Immature natural killer cell (primary cell): Measurements from ENCODE around the gene CEACAM5. TPM values are rescaled to one million over a fixed set of nuclear protein-coding genes. Genes with fewer than 3 reads are reported as not detected.
"Not testable (repeated sequence)": the region's sequence is repeated elsewhere in the genome, so short reads cannot be mapped to it uniquely, and the experiment has no call there.

Experiments
- DNase-seq, 3 donors: peaks; one replicate each; pipeline ENCODE4 v3.0.0; 2022; ENCODE audit warnings: mixed read lengths in 1 of 3
- H3K27ac Mint-ChIP-seq, 6 donors: one replicate each; pipeline ENCODE4 v1.8.0; 2020; ENCODE audit warnings: mixed read lengths in 6 of 6, mild to moderate bottlenecking in 5 of 6, inconsistent platforms in 4 of 6, moderate library complexity in 3 of 6
- H3K27me3 Mint-ChIP-seq, 3 donors: one replicate each; pipeline ENCODE4 v1.8.0; 2020 to 2021; ENCODE audit warnings: low read depth in 3 of 3, mild to moderate bottlenecking in 3 of 3, mixed read lengths in 3 of 3, moderate library complexity in 3 of 3, inconsistent platforms in 1 of 3
- H3K36me3 Mint-ChIP-seq, 3 donors: one replicate each; pipeline ENCODE4 v1.8.0; 2020; ENCODE audit warnings: mixed read lengths in 3 of 3, inconsistent platforms in 2 of 3, mild to moderate bottlenecking in 2 of 3
- H3K4me1 Mint-ChIP-seq, 2 donors: one replicate each; pipeline ENCODE4 v1.8.0; 2020; ENCODE audit warnings: inconsistent platforms in 2 of 2, mild to moderate bottlenecking in 2 of 2, mixed read lengths in 2 of 2, moderate library complexity in 1 of 2
- H3K4me3 Mint-ChIP-seq, 5 donors: one replicate each; pipeline ENCODE4 v1.8.0; 2020; ENCODE audit warnings: mild to moderate bottlenecking in 5 of 5, mixed read lengths in 5 of 5, inconsistent platforms in 3 of 5, moderate library complexity in 3 of 5
- H3K9me3 Mint-ChIP-seq, 6 donors: one replicate each; pipeline ENCODE4 v1.8.0; 2020; ENCODE audit warnings: mild to moderate bottlenecking in 6 of 6, mixed read lengths in 6 of 6, inconsistent platforms in 4 of 6, moderate library complexity in 3 of 6
- polyA plus RNA-seq, 3 donors: library from polyadenylated mRNA; unstranded; fragments of 300-500 nt; fragmentation: Illumina TruSeq; gene quantifications; one replicate each; pipeline ENCODE4 v1.2.3, GENCODE V29; 2021

CEACAM5 gene
- polyA plus RNA-seq, 3 donors from 2014 or later = not detected

DNA sequence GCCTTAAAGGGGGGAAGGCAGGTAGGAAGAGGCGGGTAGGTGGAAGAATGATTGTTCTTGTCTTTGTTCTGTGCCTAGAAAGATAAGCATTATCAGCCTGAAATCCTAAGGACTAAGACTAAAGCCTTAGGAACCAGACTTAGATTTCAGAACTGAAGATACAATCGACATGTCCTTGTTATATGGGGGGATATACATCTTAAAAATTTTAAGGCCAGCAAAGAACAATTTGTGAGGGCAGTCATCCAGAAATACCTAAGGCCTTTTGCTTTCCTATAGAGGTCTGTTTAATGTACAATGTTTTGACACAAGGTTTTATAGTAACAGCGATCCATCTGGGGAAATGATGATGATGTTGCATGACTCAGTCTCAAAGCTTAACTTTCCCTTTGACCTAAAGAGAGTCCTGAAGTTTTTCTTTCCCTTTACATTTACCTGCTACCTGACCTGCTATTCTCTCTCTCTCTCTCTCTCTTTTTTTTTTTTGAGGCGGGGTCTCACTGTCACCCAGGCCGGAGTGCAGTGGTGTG is 26.7 kb downstream of the CEACAM5 start:
- Mint-ChIP-seq H3K9me3 (no peaks in the 10 kb centered on the region), H3K4me1 (no peaks in the 10 kb centered on the region), H3K27me3 (peaks cover 1 to 17% (median 4%) of the 10 kb centered on the region in 3 donors), H3K4me3 (no peak overlapping the region), H3K27ac (no peak overlapping the region), H3K36me3 (no peaks in the 10 kb centered on the region)
- no peak for DNase-seq

DNA sequence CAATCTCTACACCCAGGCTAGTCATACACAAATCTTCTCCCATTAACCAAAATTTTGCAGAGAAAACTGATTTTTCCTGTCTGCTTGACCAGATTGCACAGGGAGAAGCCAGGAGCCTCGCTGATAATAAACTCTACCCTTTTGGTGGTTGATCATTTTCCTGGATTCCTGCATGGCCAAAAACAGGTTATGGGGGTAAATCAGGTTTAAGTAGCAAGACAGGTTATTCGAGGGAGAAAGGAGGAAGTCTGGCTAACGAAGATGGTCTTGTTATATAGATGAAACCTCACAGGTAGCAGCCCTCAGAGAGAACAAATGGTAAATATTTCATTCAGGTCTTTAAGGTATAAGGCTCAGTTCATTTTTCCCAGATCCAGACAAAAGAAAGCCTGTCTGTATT is 30.9 kb downstream of the CEACAM5 start:
- Mint-ChIP-seq H3K36me3 (no peaks in the 10 kb centered on the region), H3K4me3 (no peak overlapping the region), H3K4me1 (no peaks in the 10 kb centered on the region), H3K27me3 (peaks cover 0 to 17% (median 3%) of the 10 kb centered on the region in 3 donors), H3K27ac (no peak overlapping the region), H3K9me3 (no peaks in the 10 kb centered on the region)
- no peak for DNase-seq

DNA sequence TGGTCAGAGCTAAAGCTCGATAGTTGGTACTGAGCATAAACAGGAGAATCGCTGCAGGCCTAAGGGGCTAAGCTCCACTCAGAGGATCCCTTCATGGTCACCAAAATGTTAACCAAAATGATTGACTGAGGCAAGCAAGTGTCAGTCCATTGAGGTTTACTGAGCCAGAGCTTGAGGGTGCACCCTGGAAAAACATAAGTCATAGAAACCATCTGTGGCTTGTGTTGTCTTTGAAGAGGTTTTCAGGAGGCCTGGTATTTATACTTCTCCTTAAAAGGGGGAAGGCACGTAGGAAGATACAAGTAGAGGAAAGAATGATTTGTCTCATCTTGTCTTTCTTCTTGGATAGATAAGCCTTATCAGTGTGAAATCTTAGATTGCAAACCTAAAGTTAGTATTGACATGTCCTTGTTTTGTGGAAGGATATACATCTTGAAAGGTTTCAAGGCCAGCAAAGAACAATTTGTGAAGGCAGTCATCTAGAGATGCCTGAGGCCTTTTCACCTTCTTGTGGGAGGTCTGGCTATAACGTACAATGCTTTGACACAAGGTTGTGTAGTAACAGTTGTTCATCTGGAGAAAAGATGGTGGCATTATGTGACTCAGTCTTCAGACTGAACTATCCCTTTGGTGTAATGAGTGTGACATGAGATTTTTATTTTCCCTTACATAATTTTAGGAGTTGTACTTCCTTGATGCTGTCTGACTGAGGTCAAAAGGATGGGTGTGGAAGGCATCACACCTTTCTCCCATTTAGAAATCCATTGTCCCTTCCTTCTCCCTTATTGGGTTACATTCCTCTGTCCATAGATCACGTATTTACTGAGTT is 32.2 kb downstream of the CEACAM5 start:
- Mint-ChIP-seq H3K27ac (no peak overlapping the region), H3K27me3 (peaks cover 0 to 16% (median 4%) of the 10 kb centered on the region in 3 donors), H3K36me3 (no peaks in the 10 kb centered on the region), H3K4me1 (no peaks in the 10 kb centered on the region), H3K9me3 (no peaks in the 10 kb centered on the region), H3K4me3 (no peak overlapping the region)
- DNase-seq = no peak

DNA sequence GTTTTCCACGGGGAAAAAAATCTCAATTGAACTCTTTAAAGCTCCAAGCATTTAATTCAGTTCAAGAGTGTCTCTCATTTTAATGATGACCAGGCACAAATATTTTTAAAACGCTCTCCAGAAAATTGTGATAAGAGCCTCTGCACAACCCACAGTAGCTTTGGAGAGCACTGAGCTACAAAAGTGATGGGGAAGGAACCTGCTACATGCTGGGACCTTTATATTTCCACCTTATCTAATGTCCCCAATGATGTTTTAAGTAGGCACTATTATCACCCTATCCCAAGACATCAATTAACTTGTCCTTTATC is 32.8 kb downstream of the CEACAM5 start:
- Mint-ChIP-seq H3K4me3 (no peak overlapping the region), H3K27me3 (peaks cover 0 to 22% (median 2%) of the 10 kb centered on the region in 3 donors)

DNA sequence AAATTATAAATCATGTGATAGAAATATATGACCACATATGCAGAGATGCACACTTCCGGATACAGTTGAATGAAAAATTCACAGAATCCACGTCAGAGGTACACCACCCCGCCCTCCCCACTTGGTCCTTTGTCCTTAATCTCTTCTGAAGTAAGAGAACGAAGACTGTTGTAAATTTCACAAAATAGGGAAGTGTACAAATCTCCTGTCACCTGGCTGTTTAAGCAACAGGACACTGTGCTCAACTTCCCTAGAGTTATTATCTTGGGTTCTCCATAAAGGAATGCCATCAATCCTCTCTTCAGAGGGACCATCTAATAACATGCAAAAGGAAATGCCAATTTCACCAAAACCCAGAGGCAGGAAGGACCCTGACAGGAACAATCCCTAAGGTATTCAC is 36.4 kb downstream of the CEACAM5 start:
- DNase-seq = no peak
- Mint-ChIP-seq H3K36me3 (no peaks in the 10 kb centered on the region), H3K9me3 (no peaks in the 10 kb centered on the region), H3K4me3 (no peak overlapping the region), H3K27me3 (peaks cover 2 to 25% (median 7%) of the 10 kb centered on the region in 3 donors), H3K27ac (no peak overlapping the region), H3K4me1 (no peaks in the 10 kb centered on the region)

More for the DNA sequence above, 32.8 kb downstream of the CEACAM5 start:
- H3K4me1 Mint-ChIP-seq = no peaks in the 10 kb centered on the region
- no peaks in the 10 kb centered on the region for H3K9me3 Mint-ChIP-seq
- DNase-seq = no peak
- no peaks in the 10 kb centered on the region for H3K36me3 Mint-ChIP-seq
- no peak overlapping the region for H3K27ac Mint-ChIP-seq

DNA sequence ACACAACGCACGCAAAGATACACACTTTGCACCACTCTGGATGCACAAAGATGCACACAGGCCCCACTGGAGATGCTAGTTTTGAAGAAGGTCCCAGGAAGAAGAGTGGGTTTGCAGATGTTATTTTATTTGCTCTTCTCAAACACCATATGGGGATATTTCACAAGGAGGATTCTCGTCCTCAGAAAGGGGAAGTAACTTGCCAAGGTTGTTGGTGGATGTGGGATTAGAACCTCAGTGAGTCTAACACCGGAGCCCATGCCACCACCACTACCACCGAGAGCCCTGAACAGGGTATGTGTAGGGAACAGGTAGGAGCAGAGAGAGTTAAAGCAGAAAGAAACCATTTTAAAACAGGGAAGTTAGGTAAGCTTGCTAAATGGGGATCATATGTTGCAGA is 37.3 kb downstream of the CEACAM5 start:
- no peak overlapping the region for H3K4me3 Mint-ChIP-seq
- no peaks in the 10 kb centered on the region for H3K9me3 Mint-ChIP-seq
- H3K27me3 Mint-ChIP-seq = peaks cover 2 to 28% (median 9%) of the 10 kb centered on the region in 3 donors
- no peak for DNase-seq
- no peaks in the 10 kb centered on the region for H3K36me3 Mint-ChIP-seq
- no peak overlapping the region for H3K27ac Mint-ChIP-seq
- no peaks in the 10 kb centered on the region for H3K4me1 Mint-ChIP-seq

DNA sequence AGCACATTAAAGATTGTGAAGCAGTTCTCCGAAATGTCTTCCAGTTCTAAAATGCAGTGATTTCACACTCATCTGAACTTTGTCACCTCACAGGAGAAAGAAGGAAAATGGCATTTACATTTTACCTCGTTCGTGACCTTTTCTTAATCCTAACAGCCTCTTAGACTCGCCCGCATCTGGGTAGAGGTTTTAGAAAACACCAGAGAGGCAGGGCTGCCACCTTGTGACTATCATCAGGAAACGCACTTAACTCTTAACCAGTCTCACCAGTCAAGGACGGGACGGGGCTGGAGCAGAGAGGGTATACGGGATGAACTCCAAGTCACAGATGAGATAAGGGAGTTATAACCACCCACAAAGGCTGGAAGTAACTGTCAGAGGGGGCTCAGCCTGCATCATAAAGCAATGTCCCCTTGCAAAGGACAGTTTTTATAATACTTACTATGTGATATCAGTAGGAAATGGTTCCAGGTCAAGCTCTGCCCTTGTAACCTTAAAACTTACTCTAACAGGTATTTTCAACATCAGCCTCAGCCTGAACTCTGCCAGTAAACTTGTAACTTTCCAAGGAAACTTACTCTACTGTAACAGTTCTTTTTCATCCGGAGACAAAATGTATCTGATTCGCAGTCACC is 38.3 kb downstream of the CEACAM5 start:
- H3K4me1 Mint-ChIP-seq = no peaks in the 10 kb centered on the region
- peaks cover 2 to 28% (median 9%) of the 10 kb centered on the region in 3 donors for H3K27me3 Mint-ChIP-seq
- no peak overlapping the region for H3K27ac Mint-ChIP-seq
- DNase-seq = peak; percentile 7 to 16 (median 11)
- H3K4me3 Mint-ChIP-seq = no peak overlapping the region
- no peaks in the 10 kb centered on the region for H3K36me3 Mint-ChIP-seq
- no peaks in the 10 kb centered on the region for H3K9me3 Mint-ChIP-seq

DNA sequence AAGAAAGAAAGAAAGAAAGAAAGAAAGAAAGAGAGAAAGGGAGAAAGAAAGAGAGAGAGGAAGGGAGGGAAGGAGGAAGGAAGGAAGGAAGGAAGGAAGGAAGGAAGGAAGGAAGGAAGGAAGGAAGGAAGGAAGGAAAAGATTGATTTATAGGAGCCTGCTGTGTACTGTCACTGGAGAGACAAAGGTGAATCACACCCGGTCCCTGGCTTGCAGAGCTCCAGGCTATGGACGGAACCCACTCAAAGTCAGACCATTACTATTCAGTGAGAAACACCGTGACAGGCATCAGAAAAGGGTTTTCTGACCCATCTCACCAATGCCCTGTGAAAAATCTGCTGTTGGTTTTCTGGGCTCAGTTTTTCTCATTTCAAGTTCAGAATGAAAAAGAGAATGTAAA is 39.6 kb downstream of the CEACAM5 start:
- Mint-ChIP-seq H3K9me3 (no peaks in the 10 kb centered on the region), H3K27ac (no peak overlapping the region), H3K4me1 (no peaks in the 10 kb centered on the region), H3K4me3 (no peak overlapping the region), H3K27me3 (peaks cover 2 to 28% (median 9%) of the 10 kb centered on the region in 3 donors), H3K36me3 (no peaks in the 10 kb centered on the region)
- DNase-seq = no peak

DNA sequence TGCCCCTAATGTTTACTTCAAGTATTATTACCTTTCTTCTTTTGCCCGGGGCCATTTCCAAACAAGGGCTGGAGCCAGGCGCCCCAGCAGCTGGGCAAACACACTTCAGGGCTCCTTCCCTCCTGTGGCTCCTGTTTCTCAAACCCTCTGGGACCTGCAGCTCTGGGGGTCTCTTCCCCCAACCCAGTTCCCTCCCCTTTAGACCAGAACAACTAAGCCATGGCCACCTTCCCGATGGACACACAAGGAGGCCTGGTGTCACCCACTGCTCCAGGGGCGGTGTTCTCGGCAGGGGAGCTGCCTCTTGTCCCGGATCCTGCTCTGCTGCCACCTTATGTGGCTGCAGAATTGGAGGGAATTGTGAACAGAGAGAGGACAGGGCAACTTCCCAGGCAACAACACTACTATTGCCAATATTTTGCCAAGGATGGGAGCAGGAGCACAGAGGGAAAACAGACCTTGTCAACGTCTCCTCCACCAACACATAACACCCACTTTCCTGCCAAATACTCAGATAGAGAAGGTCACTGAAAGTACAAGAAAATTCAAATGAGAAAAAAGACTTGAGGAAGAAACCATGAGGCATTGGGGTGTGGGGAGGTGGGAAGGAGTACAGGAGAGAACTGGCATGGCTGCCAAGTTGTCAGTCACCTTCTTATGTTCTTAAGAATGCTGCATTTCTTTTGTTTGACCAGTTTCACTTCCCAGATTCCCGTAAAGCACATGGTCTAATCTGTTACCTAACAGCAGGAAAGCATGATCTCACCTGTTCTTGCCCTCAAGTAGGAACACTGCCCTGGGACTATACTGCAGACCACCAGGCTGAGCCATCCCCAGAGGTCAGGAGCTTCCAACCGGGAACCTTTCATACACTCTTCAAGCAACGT is 42.1 kb downstream of the CEACAM5 start:
- H3K9me3 Mint-ChIP-seq, H3K4me3 Mint-ChIP-seq, DNase-seq, H3K27ac Mint-ChIP-seq, H3K4me1 Mint-ChIP-seq, H3K36me3 Mint-ChIP-seq: not testable (repeated sequence)
- peaks cover 4 to 23% (median 7%) of the 10 kb centered on the region in 3 donors for H3K27me3 Mint-ChIP-seq

DNA sequence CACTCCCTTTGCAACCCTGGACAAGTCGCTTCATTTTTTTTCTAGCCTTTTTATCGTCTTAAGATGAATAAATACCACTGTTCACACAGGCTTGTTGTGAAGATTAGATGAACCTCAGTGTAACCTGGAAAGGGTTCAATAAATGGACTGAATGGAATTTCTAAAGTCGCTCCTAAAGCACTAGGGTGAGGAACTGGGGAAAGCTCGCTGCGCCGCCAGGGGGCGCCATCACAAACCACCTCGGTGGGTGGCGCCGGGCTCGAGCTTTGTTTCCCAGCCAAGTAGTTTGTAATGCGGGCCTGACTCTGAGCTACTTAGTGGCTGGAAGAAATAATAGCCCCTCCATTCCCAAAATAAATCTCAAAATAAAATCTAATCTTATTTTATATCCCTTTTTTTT is 44.7 kb downstream of the CEACAM5 start:
- DNase-seq = peak; percentile 35 to 51 (median 36)
- Mint-ChIP-seq H3K36me3 (no peaks in the 10 kb centered on the region), H3K4me1 (peaks cover 1 to 5% of the 10 kb centered on the region in 2 donors), H3K27ac (no peak overlapping the region), H3K27me3 (peaks cover 4 to 11% (median 6%) of the 10 kb centered on the region in 3 donors), H3K9me3 (no peaks in the 10 kb centered on the region), H3K4me3 (no peak overlapping the region)

DNA sequence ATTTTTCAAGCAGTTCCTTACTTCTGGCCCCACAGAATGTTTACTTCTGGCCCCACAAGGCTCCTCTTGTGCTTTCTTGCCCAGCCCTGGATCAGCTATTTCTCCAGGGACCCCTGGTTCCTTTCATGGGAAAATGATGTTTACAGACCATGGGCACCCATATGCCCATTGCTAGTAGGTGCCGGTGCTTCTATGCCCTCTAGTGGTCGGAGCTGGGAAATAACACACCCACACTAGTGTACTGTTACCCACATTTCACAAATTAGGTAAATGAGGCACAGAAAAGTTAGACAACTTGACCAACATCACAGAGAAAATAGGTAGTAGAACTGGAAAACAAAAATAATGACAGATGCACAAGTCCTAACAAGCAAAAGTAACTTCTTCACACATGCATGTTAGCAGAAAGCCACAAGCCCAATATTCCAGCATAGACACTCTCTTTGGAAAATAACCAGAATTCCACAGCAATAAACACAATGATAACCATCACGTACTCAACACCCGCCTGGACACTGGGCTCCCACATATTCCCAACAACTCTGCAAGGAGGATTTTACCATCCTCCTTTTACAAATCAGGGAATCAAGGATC is 45.6 kb downstream of the CEACAM5 start:
- H3K4me1 Mint-ChIP-seq = peaks cover 1 to 5% of the 10 kb centered on the region in 2 donors
- no peak overlapping the region for H3K27ac Mint-ChIP-seq
- peak; percentile 32 to 49 (median 48) for DNase-seq
- no peak overlapping the region for H3K4me3 Mint-ChIP-seq
- H3K27me3 Mint-ChIP-seq = peaks cover 2 to 3% (median 3%) of the 10 kb centered on the region in 3 donors
- no peaks in the 10 kb centered on the region for H3K36me3 Mint-ChIP-seq
- H3K9me3 Mint-ChIP-seq = no peaks in the 10 kb centered on the region

DNA sequence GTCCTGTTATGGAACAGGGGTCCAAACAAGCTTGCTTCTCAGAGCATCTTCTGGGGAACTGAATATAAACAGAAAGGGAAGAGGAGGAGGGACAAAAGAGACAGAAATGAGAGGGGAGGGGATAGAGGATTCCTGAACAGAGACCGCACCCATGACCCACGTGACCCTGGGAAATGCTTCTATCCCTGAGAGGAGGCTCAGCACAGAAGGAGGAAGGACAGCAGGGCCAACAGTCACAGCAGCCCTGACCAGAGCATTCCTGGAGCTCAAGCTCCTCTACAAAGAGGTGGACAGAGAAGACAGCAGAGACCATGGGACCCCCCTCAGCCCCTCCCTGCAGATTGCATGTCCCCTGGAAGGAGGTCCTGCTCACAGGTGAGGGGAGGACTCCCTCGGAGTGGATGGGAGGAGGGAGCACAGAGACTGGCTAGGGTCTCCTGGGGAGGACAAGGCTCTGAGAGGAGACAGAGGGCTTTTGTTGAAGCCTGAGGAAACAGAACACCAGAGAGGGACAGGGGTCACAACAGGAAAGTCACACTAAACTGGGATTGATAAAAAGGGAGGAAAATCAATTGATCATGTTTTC is 47.0 kb downstream of the CEACAM5 start, which contains the start of gene CEACAM6:
Gene CEACAM6, plus strand, starts transcription at position 203 of the 586 bp plus-strand sequence. Its CDS starts 109 bp downstream, at position 312.
- no peak within 1 kb of the TSS for H3K27ac Mint-ChIP-seq
- H3K4me3 Mint-ChIP-seq = no peak within 1 kb of the TSS
- no peaks in the 10 kb centered on the region for H3K9me3 Mint-ChIP-seq

DNA sequence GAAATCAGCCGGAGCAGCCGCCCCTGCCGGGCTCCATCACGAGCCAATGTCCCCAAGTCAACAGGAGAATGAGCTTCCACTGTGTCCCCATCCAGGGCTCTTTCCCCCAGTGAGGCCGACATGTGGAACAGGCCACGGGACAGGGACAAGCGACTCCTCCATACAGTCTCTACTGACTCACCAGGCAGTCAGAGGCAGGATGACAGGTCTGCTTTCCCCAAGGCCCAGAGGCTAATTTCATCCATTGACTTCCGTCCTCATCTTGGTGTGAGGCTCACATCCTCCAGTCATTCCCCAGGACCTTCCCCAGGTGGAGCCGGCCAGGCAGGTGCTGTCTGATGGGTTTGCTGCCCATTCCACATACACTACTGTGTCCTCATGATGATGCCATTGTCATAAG is 50.4 kb downstream of the CEACAM5 start:
- Mint-ChIP-seq H3K27ac (no peak overlapping the region), H3K4me1 (peaks cover under 1 to 2% of the 10 kb centered on the region in 2 donors), H3K4me3 (no peak overlapping the region), H3K9me3 (no peaks in the 10 kb centered on the region), H3K36me3 (no peaks in the 10 kb centered on the region), H3K27me3 (peaks cover 2 to 11% (median 8%) of the 10 kb centered on the region in 3 donors)
- DNase-seq = no peak

More for the DNA sequence above, 47.0 kb downstream of the CEACAM5 start, which contains the start of gene CEACAM6:
- no peak for DNase-seq
- peaks cover 2% of the 10 kb centered on the region in 3 donors for H3K27me3 Mint-ChIP-seq
- H3K36me3 Mint-ChIP-seq = no peaks in the 10 kb centered on the region
- peaks cover 1 to 5% of the 10 kb centered on the region in 2 donors for H3K4me1 Mint-ChIP-seq
